ENCODE data around the gene ZNF792.

Gene ZNF792

DNA sequence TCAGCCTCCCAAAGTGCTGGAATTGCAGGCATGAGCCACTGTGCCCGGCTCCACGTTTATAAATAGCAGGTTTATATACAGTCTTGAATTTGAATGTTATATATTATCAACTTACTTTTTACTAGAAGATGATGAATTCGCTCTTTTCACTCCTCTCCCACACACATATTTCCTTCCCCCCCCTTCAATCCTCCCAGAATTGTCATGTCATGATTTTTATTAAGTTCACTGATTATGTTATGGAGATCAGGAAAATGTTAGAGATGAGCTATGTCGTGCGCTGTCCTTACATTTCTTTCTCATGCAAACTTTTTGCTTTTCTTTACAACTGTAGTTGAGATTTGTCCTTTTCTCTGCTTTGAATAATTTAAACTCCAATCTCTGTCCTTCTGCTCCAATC lies 18.2 kb upstream of the ZNF792 start:
- TF ChIP-seq, protein P1, sequence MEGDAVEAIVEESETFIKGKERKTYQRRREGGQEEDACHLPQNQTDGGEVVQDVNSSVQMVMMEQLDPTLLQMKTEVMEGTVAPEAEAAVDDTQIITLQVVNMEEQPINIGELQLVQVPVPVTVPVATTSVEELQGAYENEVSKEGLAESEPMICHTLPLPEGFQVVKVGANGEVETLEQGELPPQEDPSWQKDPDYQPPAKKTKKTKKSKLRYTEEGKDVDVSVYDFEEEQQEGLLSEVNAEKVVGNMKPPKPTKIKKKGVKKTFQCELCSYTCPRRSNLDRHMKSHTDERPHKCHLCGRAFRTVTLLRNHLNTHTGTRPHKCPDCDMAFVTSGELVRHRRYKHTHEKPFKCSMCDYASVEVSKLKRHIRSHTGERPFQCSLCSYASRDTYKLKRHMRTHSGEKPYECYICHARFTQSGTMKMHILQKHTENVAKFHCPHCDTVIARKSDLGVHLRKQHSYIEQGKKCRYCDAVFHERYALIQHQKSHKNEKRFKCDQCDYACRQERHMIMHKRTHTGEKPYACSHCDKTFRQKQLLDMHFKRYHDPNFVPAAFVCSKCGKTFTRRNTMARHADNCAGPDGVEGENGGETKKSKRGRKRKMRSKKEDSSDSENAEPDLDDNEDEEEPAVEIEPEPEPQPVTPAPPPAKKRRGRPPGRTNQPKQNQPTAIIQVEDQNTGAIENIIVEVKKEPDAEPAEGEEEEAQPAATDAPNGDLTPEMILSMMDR (IDR thresholded peaks at IDR 0.05), result no peak

DNA sequence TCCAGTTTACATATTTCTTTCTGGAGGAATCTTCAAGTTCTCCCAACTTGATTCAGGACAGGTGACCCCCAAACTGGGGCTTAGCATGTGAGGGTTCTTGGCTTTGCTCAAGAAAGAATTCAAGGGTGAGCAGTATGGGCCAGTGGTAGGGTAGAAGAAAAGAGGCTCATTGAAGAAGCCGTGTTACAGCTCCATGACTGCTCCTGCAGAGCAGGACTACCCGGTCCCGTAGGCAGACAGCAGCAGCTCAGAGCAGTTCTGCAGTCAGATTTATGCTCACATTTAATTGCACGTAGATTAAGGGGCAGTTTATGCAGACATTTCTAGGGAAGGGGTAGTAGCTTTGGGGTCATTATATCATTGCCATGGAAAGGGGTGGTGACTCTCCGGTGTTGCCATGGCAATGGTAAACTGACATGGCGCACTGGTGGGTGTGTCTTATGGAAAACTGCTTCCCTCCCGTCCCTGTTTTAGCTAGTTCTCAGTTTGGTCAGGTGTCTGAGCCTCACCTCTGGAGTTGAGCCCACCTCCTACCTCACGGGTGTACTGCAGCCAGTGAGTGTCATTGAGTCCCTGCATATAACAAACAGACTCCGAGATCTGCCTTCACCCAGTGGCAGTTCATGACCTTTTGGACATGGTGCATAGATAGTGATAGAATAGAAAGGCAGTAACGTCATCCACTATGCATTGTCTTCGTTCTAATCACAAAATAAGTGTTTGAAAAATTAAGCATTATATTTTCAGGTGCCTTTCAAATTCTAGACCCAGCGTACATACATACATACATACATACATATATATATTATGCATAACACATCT lies 16.0 kb upstream of the ZNF792 start:
- TF ChIP-seq, protein P1 (IDR thresholded peaks at IDR 0.05), result no peak

DNA sequence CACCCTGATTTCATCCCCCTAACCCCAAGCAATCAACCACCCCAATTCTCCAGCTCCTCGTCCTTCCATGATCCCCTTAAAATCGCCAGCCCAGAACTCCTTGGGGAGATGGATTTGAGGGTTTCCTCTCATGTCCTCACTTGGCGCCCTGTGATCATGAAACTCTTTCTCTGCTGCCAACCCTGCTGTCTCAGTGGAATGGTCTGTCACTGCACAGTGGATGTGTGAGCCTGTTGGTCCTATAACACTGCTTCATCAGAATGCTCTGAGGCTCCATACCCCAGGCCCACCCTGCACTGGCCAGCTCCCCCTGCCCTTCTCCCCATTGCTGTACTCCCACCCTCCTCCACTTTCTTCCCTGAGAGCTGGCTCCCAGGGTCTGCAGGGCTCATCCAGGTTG lies 12.6 kb upstream of the ZNF792 start:
- TF ChIP-seq, protein P1 (IDR thresholded peaks at IDR 0.05), result no peak

DNA sequence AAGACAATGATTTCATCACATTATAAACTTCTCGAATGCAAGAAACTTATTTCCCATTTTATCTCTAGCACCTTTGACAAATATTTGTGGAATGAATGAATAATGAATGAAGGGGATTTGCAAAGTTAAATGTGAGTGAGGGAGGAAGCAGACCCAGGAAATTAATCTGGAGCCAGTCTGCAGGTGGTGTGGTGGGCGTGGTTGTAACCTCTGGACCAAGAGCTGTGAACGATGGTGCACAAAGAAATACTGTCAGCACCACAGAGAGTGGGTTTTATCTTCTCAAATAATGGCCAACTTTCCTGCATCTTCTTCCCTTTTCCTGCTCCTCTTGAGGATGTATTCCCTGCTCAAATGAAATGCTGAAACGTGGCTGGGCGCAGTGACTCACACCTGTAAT lies 11.0 kb upstream of the ZNF792 start:
- TF ChIP-seq, protein P1 (IDR thresholded peaks at IDR 0.05), result no peak

DNA sequence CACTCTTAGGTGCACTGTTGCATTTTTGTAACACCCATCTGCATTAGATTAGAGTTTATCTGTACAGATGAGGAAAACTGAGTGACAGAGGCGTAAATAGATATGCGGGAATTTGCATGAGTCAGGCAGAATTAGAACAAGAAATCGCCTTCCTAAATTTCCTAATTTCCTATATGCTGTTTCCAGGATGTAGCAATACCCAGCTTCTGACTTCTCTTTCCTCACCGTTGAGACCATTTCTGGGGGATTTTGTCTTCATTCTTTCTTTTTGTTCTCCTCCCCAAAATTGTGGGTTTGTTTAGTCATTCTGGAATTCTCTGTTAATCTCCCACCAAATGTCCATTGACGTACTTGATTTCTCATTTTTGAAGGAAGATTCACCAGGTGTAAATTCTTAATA lies 10.6 kb upstream of the ZNF792 start:
- TF ChIP-seq, protein P1 (IDR thresholded peaks at IDR 0.05), result no peak

DNA sequence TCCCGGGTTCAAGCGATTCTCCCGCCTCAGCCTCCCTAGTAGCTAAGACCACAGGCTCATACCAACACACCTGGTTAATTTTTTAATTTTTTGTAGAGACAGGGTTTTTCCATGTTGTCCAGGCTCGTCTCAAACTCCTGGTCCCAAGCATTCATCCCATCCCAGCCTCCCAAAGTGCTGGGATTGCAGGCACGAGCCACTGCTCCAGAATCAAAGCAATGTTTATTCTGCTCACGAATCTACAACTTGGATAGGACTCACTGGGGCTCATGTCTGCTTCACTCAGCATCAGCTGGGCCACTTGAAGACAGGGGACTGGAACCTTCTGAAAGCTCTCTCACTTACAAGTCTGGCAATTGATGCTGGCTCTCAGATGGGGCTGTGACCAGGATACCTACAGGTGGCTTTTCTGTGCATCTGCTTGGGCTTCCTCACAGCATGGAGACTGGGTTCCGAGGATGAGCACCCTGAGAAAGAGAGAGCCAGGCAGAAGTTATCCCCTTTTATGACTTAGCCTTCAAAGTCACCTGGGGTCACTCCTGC lies 8.2 kb upstream of the ZNF792 start:
- TF ChIP-seq, protein P1 (IDR thresholded peaks at IDR 0.05), result no peak

DNA sequence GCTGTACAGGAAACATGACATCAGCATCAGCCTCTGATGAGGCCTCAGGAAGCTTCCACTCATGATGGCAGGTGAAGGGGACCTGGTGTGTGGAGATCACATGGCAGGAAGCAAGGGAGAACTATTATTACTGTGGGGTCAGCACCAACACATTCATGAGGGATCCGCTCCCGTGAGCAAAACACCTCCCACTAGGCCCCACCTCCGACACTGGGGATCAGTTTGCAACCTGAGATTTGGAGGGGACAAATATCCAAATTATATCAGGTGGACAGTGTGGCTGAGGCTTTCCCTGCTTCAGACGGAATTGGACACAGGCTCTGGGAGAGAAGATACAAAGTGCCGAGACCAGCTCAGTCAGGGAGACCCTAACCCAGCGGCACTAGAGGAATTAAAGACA lies 5.7 kb upstream of the ZNF792 start:
- TF ChIP-seq, protein P1 (IDR thresholded peaks at IDR 0.05), result no peak
